SH-SY5Y (cell line): ENCODE data around the gene RAB43.

Source experiments
- GATA2 ChIP-seq: IDR thresholded peaks from 2 replicates; pipeline ENCODE4 v1.6.1; 2011; ENCODE audit warnings: mild to moderate bottlenecking, low read depth, low read length
- GATA3 ChIP-seq: IDR thresholded peaks from 2 replicates; pipeline ENCODE4 v1.6.1; 2011; ENCODE audit warnings: low read depth, mild to moderate bottlenecking, low read length, moderate library complexity

Gene RAB43

DNA sequence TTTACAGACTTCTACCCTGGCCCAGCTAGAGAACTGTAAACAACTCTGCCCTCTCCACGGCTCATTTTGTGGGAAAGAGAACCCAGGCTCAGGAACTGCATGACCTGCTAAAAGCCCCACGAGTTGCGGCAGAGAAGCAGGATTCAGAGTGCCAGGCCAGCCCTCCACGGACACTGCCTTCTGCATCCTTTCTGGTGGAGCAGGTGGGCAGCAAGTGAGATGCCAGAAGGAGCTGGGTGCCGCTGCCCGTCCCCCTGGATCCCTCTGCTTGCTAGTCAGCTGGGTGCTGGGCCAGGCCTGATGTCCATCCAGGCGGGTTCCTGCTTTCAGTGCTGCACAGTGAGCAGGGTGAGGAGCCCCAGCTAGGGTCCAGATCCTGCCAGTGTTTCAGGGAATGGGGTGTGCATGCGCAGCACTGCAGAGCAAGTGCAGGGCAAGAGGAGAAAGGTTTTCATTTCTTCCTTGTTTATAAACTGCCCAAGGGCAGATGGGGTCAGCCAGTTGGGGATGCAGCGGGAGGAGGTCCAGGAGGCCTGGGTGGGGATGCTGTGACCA, 5.2 kb upstream of the RAB43 start:
- TF ChIP-seq GATA3, result no peak

- no peak for TF ChIP-seq GATA2
- no peak for TF ChIP-seq GATA3
These were observed 1.9 kb upstream of the RAB43 start for GRCh38 chr3:129123314-129124060.

DNA sequence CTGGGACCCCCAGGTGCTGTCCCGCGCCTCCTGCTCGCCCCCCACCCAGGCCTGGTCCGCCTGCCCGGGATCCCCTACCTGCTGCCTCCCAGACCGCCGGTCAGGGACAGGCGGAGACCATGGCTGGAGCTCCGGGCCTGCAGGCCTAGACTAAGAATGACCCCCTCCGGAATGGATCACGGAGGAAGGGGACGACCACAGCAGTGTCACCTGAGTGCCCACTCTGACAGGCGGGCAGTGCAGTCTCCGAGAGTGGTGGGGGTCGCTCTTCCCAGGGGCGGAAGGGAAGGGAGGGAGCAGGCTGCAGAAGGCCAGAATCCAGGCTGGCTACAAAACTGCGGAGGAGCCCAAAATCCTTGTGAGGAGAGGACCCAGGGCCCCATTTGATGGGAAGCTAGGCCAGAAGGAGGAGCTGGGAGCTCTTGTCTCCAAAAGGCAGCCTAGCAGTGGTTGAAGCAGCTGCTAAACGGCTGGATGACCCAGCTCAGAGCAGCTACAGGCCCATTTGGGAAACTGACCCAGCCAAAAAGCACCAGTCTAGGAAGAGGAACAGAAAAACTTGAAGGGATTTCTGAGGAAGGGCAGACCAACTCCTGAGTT, 908 bp upstream of the RAB43 start:
- no peak for TF ChIP-seq GATA2
- no peak for TF ChIP-seq GATA3

DNA sequence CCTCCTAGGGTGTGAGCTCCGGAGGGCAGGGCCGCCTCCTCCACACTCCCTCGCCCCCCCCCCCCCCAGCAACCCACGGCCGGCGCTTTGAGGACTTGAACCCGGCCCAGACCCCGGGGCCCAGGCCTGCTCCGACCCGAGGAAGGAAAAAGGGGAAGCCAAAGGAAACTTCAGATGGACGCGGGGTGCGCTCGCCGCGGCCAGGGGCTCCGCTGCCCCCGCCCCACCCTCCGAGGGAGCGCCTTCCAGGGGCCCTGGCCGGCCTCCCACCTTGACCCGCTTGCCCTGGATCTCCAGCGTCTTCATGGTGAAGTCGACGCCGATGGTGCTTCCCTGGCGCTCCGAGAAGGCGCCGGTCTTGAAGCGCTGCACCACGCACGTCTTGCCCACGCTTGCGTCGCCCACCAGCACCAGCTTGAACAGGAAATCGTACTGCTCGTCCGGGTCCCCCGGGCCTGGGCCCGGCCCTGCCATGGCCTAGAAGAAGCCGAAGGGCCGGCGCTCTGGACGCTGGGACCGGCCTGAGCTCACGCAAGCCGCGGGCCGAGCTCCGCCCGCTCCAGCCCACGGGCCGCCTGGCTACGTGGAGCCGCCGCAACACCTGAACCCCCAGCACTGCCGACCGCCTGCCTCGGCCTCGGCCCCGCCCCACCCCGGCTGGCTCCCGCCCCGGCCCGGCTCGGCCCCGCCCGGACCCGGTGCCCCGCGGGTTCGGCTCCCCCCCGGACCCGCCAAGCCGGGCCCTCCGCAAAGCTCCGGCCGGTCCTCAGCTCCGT, 400 bp downstream of the RAB43 start:
- TF ChIP-seq GATA3, result no peak
- TF ChIP-seq GATA2, result no peak

DNA sequence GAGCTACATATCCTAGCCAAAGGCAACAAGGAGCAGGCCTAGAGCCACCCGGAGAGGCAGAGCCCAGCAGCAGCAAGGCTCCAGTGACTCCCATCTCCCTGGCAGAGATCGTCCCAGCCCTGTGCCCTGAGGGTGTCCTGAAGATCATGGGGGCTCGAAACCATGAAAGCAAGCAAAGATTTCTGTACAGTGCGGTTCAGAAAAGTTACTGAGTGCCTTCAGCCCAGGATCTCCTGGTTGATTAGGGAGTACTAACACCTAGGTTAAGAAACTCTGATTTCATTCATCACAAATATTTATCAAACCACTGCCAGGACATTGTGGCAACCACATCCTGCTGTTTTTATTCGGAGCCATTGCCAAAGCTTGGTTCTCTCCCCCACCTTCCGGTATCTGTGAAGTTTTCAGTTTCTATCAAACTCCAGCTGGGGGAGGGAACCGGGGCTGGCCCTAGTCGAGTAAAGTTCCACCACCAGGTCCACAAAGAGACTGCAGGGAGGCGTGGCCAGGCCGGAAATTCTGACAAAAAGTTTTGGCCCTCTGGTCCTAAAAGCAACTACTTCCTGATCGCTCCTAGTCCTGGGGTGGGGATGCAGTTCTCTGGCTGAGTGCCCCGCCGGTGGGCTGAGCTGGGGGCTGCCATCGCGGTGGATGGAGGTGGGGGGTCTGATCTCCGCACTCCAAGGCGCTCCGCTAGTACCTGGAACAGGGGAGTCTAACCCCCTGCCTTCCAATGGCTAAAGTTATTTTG, 1.2 kb downstream of the RAB43 start:
- no peak for TF ChIP-seq GATA2
- TF ChIP-seq GATA3, result no peak

DNA sequence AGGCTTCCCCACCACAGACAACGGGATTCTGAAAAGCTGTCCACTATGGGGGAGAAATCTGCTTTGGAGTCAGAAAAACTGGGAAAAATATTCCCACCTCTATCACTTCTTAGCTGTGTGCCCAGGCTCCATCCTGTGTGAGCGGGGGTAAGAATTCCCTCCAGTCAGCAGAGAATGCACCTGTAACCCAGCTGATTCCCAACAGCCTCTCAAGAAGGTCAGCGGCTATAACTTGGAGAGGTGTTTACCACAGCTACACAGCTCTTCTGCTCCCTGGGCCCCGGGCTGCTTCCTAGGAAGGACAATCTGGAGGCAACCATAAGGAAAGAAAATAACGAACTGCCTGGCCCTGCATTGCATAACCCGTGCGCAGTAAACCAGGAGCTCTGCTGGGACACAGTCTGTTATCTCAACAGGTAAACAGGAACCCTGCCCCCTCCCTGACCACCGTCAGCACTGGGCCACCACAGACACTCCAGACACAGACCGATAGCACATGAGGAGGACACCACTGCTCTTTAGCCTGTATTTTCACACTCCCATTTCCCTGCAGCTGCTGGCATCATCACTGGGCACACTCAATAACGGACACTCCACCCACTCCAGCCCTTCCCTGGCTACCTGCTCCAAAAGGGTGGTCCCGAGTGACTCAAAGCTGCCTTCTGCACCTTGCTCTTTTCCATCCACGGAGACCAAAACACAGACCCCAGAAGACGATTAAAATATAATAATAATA, 2.1 kb downstream of the RAB43 start:
- TF ChIP-seq GATA2 (no peak), GATA3 (no peak)

DNA sequence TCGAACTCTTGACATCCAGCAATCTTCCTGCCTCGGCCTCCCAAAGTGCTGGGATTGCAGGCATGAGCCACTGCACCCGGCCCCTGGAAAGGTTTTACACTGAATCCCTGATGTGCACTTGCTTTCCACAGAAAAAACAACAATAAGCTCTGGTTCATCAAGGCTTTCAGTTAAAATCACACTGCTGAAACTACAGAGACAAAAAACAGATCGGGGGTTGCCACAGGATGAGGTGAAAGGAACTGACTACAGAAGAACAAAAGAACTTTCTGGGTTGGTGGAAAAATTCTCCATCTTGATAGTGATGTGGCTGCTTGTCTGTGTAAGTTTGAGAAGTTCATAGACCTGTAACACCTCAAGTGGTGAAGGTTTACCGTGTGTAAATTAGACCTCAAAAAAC, 2.9 kb downstream of the RAB43 start:
- TF ChIP-seq GATA2, result no peak
- no peak for TF ChIP-seq GATA3

DNA sequence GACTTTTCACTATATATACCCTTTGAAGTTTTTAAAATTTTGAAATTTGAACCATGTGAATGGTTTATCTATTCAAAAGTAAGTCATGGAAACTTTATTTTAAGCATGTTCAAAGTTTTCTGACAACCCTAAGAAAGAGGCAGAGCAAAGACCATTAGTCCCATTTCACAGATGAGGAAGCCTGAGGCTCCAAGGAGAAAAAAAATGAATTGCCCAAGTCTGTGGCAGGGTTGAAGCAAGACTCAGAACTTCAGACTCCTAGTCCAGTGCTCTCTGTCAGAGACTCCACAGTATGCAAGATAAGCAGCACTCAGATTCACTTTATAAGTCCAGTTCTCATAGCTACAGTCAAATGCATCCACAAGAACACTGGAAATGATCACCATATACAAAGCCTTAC, 4.5 kb downstream of the RAB43 start:
- TF ChIP-seq GATA3 (no peak), GATA2 (no peak)

DNA sequence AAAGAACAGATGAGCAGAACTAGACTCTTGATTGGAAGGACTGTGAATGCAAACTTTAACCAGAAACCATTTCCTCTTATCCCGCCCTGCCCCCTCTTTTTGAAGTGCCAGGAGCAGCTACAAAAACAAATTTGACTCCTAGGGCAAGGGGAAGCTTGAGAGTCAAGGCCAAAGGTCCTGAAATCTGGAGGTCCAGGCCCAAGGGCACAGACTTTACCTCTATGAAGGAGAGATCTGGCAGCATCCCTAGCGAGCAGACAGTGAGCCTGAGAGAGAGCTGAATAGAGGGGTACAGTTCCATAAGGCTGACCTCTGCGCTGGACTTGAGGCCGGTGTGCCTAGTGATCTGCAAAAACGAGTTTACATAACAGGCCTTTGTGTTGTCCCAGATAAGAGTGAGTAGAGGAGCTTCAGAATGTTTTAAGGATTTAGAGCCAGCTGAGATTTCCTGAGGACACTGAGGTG, 5.1 kb downstream of the RAB43 start:
- no peak for TF ChIP-seq GATA2
- no peak for TF ChIP-seq GATA3

DNA sequence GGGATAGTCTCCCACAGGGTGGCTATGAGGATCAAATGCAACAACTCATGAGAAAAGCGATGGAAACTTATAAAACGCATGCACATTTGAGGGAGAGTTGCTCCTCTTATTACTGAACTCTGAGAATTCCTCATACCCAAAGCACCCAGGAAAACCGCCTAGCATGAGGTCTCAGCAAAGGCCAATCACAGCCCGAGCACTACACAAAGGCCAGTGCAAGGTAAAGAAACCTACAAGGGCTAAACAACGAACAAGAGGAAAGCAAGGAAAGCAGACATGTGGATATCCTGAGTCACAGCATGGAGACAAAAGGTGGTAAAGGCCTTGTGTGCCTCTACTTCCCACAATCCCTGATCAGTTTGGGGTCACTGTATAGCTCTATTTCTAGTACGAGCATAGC, 7.1 kb downstream of the RAB43 start:
- no peak for TF ChIP-seq GATA3
- no peak for TF ChIP-seq GATA2

DNA sequence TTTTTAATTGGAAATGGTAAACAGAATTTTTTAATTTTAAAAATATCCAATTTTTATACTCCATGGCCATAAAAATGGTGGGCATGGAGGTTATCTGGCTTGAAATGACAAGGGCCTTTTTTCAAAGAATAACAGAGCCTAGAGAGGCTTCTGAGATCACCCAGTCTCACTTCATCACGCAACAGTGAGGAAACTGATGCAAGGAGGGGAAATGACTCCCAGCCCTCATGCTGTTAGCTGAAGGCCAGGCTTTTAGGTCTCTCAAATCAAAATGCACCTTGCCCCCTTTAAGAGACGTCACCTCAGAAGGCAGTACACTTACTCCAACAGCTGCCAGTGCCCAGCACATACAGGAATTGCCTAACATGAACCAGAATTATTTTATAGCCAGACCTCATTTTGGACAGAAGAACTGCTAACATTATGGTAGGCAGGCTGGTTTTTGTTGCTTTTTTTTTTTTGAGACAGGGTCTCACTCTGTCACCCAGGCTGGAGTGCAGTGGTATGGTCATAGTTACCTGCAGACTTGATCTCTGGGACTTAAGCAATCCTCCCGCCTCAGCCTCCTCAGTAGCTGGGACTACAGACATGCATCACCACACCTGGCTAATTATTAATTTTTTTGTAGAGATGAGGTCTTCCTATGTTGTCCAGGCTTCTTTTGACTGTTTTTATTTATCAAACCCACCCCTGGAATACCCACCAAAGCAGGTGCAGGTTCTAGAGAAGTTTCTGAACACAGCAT, 9.1 kb downstream of the RAB43 start:
- TF ChIP-seq GATA2 (no peak), GATA3 (no peak)

DNA sequence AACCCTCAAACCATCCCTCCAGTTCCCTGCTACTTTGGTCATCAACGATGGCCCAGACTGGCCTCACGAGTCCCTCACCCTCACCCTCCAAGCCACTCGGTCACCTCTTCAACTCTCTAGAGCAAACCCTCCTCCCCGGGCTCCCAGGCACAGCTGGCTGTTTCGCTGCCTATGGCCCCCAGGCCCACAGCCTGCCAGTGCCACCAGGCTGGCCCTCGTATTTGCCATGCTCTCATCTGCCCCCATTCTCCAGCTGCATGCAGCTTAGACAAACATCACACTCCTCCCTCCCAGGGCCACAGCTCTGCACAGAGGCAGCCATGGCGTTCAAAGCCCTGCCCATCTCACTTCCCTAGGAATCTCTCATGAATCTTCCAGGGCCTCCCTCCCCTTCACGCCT, 13.8 kb downstream of the RAB43 start:
- TF ChIP-seq GATA3 (no peak), GATA2 (no peak)

- no peak for TF ChIP-seq GATA2
- TF ChIP-seq GATA3, result no peak
These were observed 14.6 kb downstream of the RAB43 start for GRCh38 chr3:129106866-129107565.
